Measurements from ENCODE around the gene SLC39A2. TPM values are rescaled to one million over a fixed set of nuclear protein-coding genes. Genes with fewer than 3 reads are reported as not detected.

Gene SLC39A2
- total RNA-seq, 1 donor from 2014 or later: not detected

GRCh38 chr14:20986811-20987210, 12.3 kb upstream of the SLC39A2 start:
- no peak for TF ChIP-seq CTCF (conservative IDR thresholded peaks at IDR 0.05; ENCODE audit: low read depth, low read length)
- no peak overlapping the region for H3K4me3 ChIP-seq (ENCODE audit: low read depth, low read length)
- peak; percentile 97 for DNase-seq (ENCODE audit: low read depth)

GRCh38 chr14:20988717-20989470, 10.2 kb upstream of the SLC39A2 start:
- no peak for TF ChIP-seq CTCF (conservative IDR thresholded peaks at IDR 0.05; ENCODE audit: low read depth, low read length)
- H3K4me3 ChIP-seq (ENCODE audit: low read depth, low read length): peak overlapping the region; percentile 88
- no peak for DNase-seq (ENCODE audit: low read depth)

GRCh38 chr14:20989471-20989786, 9.7 kb upstream of the SLC39A2 start:
- DNase-seq (ENCODE audit: low read depth): no peak
- peak overlapping the region; percentile 88 for H3K4me3 ChIP-seq (ENCODE audit: low read depth, low read length)
- TF ChIP-seq CTCF (conservative IDR thresholded peaks at IDR 0.05; ENCODE audit: low read depth, low read length): no peak

GRCh38 chr14:20989787-20990600, 9.1 kb upstream of the SLC39A2 start, which contains the start of gene METTL17:
METTL17 (plus strand) TSS chr14:20989980; CDS start chr14:20990003, 23 bp downstream.
- peak; percentile 86 for DNase-seq (ENCODE audit: low read depth)
- peak; percentile 71 for TF ChIP-seq CTCF (conservative IDR thresholded peaks at IDR 0.05; ENCODE audit: low read depth, low read length)
- H3K4me3 ChIP-seq (ENCODE audit: low read depth, low read length): peak within 1 kb of the TSS; percentile 88

GRCh38 chr14:20996521-20996920, 2.6 kb upstream of the SLC39A2 start:
- H3K4me3 ChIP-seq (ENCODE audit: low read depth, low read length): no peak overlapping the region
- DNase-seq (ENCODE audit: low read depth): no peak
- no peak for TF ChIP-seq CTCF (conservative IDR thresholded peaks at IDR 0.05; ENCODE audit: low read depth, low read length)

- no peak for DNase-seq (ENCODE audit: low read depth)
- no peak for TF ChIP-seq CTCF (conservative IDR thresholded peaks at IDR 0.05; ENCODE audit: low read depth, low read length)
- H3K4me3 ChIP-seq (ENCODE audit: low read depth, low read length): no peak overlapping the region
Observed at GRCh38 chr14:20997115-20997514, 2.0 kb upstream of the SLC39A2 start.

All from epithelial cell of proximal tubule (primary cell).